ENCODE results near the gene FAM118B. TPM values are rescaled to one million over a fixed set of nuclear protein-coding genes. Genes with fewer than 3 reads are reported as not detected.

Gene FAM118B
- total and polyA plus RNA-seq, 2 of the 8 experiments (the other 6 are each of a cell fraction or from before 2014, with no cell fraction given) = 25.3 to 48.3 TPM

DNA sequence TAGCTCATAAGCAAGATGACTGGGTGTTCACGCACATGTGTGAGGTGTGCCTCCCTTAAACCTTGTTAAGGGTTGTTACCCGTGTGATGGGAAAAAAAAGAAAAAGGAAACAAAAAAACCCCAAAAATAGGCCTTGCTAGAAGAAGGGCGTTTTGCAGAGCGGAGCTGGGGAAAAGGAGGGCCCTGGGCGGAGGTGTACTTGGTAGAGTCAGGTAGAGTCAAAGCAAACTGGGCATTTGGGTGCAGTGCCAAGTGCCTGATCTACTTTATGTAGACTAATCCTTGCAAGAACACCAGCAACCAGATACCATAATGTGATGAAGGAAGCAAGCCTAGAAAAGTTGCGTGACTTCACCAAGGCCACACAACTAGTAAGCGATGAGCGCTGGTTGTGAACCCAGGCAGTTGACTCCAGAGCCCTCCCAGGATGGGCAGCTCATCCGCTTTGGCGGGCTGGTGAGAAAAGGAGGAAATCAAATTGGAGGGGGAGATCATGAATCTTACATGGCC is 70.1 kb downstream of the FAM118B start (continued):
- TF ChIP-seq CTBP2 (IDR thresholded peaks at IDR 0.05; ENCODE audit: borderline replicate concordance, insufficient read depth, insufficient read length, low read length) = no peak
- no peak for TF ChIP-seq CREB1 (IDR thresholded peaks at IDR 0.05)
- no peak for TF ChIP-seq TBP (IDR thresholded peaks at IDR 0.05; ENCODE audit: low read depth, low read length)
- no peak for TF ChIP-seq CTCF (IDR thresholded peaks at IDR 0.05; ENCODE audit: control extremely low read depth in 1 of 3, insufficient read depth in 1 of 3, low read depth in 1 of 3, low read length in 3 of 3)
- no peak for TF ChIP-seq SP2 (IDR thresholded peaks at IDR 0.05; ENCODE audit: low read length)
- TF ChIP-seq RBBP5 (IDR thresholded peaks at IDR 0.05; ENCODE audit: borderline replicate concordance, low read depth, low read length) = no peak
